NCI-H2196 (cell line): ENCODE results near the gene SPATC1L.

Source experiments
- DNase-seq: peaks from one replicate; lab custom pipeline; 2025; ENCODE audit not compliant: unreplicated experiment; lab: John Stamatoyannopoulos, UW

SPATC1L gene

DNA sequence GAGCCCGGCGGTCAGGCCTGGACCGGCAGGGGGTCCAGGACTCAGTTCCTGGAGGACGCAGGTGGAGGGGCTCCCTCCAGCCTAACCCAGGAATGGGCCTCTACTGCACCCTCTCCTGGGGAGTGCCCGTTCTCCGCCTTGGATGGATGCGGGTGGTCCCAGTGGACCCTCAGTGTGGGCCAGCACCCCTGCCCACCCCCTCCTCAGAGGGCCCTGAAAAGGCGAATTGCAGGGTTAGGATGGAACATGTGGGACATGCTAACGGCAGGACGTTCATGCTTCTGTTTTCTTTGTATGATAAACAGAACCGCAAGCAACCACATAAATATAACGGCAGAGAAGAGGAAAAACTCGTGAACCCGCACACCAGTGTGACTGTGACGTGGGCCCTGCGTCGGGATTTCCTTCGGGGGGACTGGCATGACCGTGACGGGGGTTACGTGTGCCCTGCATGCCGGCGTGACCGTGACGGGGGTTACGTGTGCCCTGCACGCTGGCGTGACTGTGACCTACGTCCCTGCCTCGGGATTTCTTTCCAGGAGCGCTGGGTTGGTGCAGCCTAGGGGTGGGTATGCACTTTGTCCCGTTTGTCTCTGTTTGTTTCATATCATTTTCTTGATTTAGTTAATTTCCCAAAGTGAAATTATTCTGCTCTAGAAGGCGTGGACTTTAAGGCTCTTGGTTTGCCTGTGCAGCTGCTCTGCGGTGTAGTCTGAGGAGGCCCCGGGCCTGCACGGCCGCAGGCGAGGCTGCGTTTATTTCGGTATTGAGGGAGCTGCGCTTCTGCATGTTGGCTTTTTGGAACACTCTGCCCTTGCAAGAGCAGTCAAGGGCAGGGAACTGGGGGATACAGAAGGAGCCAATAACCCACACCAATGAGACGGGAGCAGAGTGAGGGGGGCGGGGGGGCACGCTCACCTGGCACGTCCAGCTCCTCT lies 32.0 kb downstream of the SPATC1L start:
- no peak for DNase-seq

DNA sequence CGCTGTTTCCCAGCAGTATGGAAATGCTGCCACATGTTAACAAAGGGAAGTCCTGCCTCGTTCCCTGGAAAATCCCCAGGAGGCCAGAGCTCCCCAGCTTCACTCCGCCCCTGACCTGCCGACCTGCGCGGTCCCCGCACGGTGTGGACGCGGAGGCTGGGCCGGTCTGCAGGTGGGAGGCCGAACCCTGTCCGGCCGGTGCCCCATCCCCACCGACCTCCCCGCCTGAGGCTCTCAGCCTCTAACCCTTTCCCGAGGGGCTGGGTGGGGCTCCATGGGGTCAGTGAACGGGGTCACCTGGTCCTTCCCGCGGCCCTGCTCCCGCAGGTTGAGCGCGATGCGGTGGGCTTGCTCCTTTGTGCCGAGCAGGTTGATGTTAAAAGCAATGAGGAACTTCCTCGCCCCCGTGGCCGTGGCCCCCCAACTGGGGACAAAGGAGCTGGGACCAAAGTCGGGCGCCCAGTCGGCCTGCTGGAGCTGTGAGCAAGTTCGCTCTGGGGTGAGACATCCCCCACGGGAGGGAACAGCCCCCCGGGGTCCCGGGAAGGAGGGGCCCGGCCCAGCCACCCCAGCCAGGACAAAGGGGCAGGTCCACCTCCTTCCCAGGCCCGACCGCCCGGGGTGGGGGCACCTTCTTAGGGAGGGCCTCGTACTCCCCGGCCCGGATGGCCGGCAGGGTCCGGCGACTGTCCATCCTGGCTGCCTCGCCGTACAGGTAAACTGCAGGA lies 32.8 kb downstream of the SPATC1L start:
- no peak for DNase-seq

DNA sequence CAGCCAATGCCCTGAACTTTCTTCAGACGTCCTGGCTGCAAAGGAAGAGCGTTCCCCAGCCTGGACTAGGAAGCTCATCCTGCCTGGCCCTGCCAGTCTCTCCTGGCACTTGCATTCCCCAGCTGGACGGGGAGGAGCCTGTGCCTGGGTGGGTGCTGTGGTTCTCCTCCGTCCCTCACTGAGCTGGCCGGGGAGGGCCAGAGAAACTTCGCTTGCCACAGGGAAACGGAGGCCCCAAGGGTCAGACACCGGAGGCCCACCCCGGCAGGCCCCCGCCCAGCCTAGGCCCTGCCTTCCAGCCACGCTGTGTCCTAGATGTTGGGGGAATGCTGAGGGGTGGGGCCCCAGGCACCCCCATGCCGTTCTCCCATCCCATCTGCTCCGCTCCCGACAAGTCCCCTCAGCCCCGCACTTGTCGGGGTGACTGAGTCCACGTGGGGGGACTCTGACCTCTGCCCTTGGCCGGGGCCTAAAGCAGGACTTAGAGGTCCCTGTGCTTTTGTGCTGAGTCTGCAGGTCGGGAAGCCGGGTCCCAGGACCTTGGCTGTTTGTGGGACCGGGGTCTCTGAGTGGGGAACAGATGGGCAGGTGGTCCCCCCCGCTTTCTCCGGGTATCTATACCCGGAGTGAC lies 33.7 kb downstream of the SPATC1L start:
- DNase-seq, result no peak

GRCh38 chr21:46150073-46150472 lies 34.2 kb downstream of the SPATC1L start:
- no peak for DNase-seq

- DNase-seq, result no peak
These were observed 34.9 kb downstream of the SPATC1L start for GRCh38 chr21:46149205-46149901.

GRCh38 chr21:46148106-46148505 lies 36.2 kb downstream of the SPATC1L start:
- no peak for DNase-seq

DNA sequence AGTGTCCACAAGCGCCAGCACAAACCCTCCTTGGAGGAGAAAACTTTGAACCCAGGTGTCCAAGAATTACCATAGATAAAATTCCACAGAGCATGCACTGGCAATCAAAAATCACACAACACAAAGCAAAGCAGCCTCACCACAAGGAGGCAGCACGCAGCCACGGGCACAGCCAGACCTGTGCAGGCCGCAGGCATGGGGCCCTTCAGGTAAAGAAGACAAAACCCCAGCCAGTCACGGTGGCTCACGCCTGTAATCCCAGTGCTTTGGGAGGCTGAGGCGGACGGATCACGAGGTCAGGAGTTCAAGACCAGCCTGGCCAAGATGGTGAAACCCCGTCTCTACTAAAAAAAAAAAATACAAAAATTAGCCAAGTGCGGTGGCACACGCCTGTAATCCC lies 36.8 kb downstream of the SPATC1L start:
- DNase-seq, result peak; percentile 55

- DNase-seq, result no peak
These were observed 37.4 kb downstream of the SPATC1L start for GRCh38 chr21:46146856-46147255.

- no peak for DNase-seq
These were observed 38.2 kb downstream of the SPATC1L start for GRCh38 chr21:46145840-46146691.

- no peak for DNase-seq
These were observed 39.0 kb downstream of the SPATC1L start for GRCh38 chr21:46145159-46145839.

- DNase-seq, result no peak
These were observed 39.7 kb downstream of the SPATC1L start for GRCh38 chr21:46144464-46145070.

- no peak for DNase-seq
These were observed 41.4 kb downstream of the SPATC1L start for GRCh38 chr21:46142582-46143473.

DNA sequence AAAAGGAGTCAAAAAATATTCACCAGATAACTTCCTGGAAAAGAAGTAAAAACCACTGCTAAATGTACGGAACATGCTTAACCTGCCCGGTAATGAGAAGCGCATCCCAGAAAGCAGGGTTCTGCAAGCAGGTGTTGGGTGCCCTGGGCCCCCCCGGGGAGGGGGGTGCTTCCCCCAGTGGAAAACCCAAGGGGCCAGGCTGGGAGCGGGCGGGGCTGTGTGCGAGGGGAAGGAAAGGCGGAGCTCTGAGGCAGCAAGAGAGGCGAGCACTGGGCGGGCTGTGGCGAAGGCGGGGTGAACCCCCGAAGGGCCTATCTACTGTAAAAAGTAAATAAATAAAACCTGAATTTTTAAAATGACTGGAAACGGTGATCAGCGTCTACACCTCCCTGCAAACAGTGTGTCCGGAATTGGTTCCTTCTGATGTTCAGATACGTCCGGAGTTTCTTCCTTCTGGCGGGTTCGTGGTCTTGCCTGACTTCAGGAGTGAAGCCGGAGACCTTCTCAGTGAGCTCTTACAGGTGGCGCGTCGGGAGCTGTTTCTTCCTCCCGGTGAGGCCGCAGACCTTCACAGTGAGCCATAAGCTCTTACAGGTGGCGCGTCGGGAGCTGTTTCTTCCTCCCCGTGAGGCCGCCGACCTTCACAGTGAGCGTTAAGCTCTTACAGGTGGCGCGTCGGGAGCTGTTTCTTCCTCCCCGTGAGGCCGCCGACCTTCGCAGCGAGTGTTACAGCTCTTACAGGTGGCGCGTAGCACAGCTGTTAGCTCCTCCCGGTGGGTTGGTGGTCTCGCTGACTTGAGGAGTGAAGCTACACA lies 42.3 kb downstream of the SPATC1L start:
- no peak for DNase-seq

DNA sequence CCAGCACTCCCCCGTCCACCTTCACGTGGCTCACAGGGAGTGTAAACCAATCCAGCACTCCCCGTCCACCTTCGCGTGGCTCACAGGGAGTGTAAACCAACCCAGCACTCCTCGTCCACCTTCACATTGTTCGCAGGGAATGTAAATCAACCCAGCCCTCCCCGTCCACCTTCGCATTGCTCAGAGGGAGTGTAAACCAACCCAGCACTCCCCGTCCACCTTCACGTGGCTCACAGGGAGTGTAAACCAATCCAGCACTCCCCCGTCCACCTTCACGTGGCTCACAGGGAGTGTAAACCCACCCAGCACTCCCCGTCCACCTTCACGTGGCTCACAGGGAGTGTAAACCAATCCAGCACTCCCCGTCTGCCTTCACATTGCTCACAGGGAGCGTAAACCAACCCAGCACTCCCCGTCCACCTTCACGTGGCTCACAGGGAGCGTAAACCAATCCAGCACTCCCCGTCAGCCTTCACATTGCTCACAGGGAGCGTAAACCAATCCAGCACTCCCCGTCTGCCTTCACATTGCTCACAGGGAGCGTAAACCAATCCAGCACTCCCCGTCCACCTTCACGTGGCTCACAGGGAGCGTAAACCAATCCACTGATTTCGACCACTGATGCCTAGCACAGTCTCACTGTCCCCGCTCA lies 43.8 kb downstream of the SPATC1L start:
- peak; percentile 77 for DNase-seq

DNA sequence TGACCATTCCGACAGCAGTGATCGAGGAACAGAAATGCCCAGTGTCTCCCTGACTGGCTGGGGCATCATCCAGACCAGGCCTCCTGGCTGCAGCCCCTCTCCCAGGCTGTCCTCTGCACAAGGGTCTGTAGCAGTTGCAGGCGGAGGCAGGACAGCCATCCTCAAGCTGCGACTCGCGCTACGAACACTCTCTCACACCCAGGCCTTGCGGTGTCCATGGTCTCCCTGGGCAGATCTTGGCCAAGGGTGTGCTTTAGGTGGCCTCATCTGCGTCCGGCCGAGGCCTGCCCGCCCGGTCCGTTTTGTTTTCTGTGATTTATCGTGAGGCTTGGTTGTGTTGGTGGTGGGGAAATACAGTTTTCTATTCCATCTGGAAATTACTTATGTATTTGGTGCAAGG lies 44.6 kb downstream of the SPATC1L start:
- DNase-seq, result no peak

- no peak for DNase-seq
These were observed 45.8 kb downstream of the SPATC1L start for GRCh38 chr21:46138383-46138970.
